ENCODE data around the gene UNK. TPM values are rescaled to one million over a fixed set of nuclear protein-coding genes. Genes with fewer than 3 reads are reported as not detected.

The UNK gene
- total and polyA plus RNA-seq, 2 of the 13 experiments (the other 11 are each of a cell fraction or from before 2014, with no cell fraction given), result 31.6 to 33.0 TPM

DNA sequence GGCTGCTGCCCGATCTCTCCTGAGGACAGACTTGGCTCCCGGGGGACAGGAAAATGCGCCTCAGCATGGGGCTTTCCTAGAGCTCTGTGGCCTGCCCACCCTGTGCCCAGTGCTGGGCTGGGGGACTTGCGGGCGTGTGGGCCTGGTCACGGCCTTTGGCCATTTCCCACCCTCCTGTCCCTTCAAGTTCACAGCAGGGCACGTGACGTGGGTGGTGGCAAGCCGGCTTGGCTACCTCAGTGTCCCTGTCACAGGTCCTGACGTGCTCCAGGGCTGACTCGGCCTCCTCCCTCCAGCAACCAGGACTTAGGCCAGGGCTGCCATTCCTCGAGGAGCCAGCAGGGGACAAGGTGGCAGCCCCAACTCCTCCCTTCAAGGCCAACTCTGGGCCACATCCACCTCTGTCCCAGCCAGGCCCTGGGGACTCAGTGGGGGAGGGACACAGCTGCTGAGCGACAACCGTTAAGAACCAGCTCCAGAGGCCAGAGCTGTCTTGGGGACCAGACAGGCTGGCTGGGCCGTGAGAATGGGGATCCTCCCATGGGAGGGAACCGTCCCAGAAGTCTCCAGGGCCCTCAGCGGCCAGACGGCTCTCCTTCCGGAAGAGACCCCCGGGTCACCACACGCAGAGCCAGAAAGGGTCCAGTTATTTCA, 60.6 kb downstream of the UNK start (continued):
- TF ChIP-seq ZNF770 (CRISPR knock-in tag; IDR thresholded peaks at IDR 0.05) (no peak), NR3C1 (CRISPR knock-in tag; IDR thresholded peaks at IDR 0.05) (no peak), SMAD3 (CRISPR knock-in tag; IDR thresholded peaks at IDR 0.05) (no peak; the same call in 1 of the 2 replicates), ZNF350 (CRISPR knock-in tag; IDR thresholded peaks at IDR 0.05; ENCODE audit: borderline replicate concordance, low read depth) (no peak), ELF3 (CRISPR knock-in tag; IDR thresholded peaks at IDR 0.05) (peak; percentile 10; the same call in 1 of the 2 replicates), ZZZ3 (CRISPR knock-in tag; IDR thresholded peaks at IDR 0.05; ENCODE audit: borderline replicate concordance) (no peak), ZNF746 (CRISPR knock-in tag; IDR thresholded peaks at IDR 0.05) (no peak), ZNF280D (CRISPR knock-in tag; IDR thresholded peaks at IDR 0.05) (peak; percentile 95), CEBPZ (IDR thresholded peaks at IDR 0.05; ENCODE audit: low read length) (no peak), GATAD1 (CRISPR knock-in tag; IDR thresholded peaks at IDR 0.05) (peak; percentile 61; the same call in 1 of the 2 replicates)
- TF ChIP-seq, protein P1, sequence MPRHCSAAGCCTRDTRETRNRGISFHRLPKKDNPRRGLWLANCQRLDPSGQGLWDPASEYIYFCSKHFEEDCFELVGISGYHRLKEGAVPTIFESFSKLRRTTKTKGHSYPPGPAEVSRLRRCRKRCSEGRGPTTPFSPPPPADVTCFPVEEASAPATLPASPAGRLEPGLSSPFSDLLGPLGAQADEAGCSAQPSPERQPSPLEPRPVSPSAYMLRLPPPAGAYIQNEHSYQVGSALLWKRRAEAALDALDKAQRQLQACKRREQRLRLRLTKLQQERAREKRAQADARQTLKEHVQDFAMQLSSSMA (CRISPR knock-in tag; IDR thresholded peaks at IDR 0.05), result no peak
- TF ChIP-seq, protein P2, sequence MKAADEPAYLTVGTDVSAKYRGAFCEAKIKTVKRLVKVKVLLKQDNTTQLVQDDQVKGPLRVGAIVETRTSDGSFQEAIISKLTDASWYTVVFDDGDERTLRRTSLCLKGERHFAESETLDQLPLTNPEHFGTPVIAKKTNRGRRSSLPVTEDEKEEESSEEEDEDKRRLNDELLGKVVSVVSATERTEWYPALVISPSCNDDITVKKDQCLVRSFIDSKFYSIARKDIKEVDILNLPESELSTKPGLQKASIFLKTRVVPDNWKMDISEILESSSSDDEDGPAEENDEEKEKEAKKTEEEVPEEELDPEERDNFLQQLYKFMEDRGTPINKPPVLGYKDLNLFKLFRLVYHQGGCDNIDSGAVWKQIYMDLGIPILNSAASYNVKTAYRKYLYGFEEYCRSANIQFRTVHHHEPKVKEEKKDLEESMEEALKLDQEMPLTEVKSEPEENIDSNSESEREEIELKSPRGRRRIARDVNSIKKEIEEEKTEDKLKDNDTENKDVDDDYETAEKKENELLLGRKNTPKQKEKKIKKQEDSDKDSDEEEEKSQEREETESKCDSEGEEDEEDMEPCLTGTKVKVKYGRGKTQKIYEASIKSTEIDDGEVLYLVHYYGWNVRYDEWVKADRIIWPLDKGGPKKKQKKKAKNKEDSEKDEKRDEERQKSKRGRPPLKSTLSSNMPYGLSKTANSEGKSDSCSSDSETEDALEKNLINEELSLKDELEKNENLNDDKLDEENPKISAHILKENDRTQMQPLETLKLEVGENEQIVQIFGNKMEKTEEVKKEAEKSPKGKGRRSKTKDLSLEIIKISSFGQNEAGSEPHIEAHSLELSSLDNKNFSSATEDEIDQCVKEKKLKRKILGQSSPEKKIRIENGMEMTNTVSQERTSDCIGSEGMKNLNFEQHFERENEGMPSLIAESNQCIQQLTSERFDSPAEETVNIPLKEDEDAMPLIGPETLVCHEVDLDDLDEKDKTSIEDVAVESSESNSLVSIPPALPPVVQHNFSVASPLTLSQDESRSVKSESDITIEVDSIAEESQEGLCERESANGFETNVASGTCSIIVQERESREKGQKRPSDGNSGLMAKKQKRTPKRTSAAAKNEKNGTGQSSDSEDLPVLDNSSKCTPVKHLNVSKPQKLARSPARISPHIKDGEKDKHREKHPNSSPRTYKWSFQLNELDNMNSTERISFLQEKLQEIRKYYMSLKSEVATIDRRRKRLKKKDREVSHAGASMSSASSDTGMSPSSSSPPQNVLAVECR (CRISPR knock-in tag; IDR thresholded peaks at IDR 0.05; ENCODE audit: borderline replicate concordance), result peak; percentile 55; the same call in 1 of the 2 replicates

Measured in HepG2 (cell line).